HEK293 (cell line): ENCODE data around the gene BDH1.

ENCODE experiments used
- CTCF ChIA-PET: fragments of 350-600 bp; formaldehyde crosslinking; extraction: SDS; loops from one replicate; lab custom pipeline; 2021; ENCODE audit warnings: antibody characterized with exemption; lab: Yijun Ruan, JAX
- POLR2A ChIA-PET: fragments of 300-600 bp; formaldehyde crosslinking; extraction: SDS; loops from one replicate; lab custom pipeline; 2020; ENCODE audit warnings: antibody characterized with exemption, inconsistent platforms; lab: Yijun Ruan, JAX
- H3K27ac ChIP-seq: fragments of 200-500 bp; sonication (Bioruptor generic); 2 replicates; pipeline ENCODE4 v1.5.1; 2014; ENCODE audit warnings: low read depth, low read length, control low read depth, inconsistent platforms; ENCODE audit errors: extremely low read depth
- H3K36me3 ChIP-seq, 2 experiments: fragments of 200-500 bp in 1 of 2; sonication (Bioruptor generic) in 1 of 2; 1 replicate in 1 of 2; 2 replicates in 1 of 2; pipeline ENCODE4 v1.5.1; 2014 to 2017; ENCODE audit warnings: inconsistent platforms in 2 of 2, low read length in 2 of 2; ENCODE audit not compliant: control insufficient read depth in 2 of 2, insufficient read depth in 1 of 2
- H3K4me1 ChIP-seq: fragments of 200-500 bp; sonication (Bioruptor generic); 2 replicates; pipeline ENCODE4 v1.5.1; 2014; ENCODE audit warnings: mild to moderate bottlenecking, low read length, inconsistent platforms; ENCODE audit not compliant: control insufficient read depth, insufficient read depth
- H3K4me3 ChIP-seq: 2 replicates; pipeline ENCODE4 v1.5.1; 2011; ENCODE audit warnings: low read depth, mild to moderate bottlenecking, control low read depth, low read length, moderate library complexity
- H3K9me3 ChIP-seq: fragments of 200-500 bp; sonication (Bioruptor generic); 2 replicates; pipeline ENCODE4 v1.5.1; 2014; ENCODE audit warnings: low read depth, low read length, inconsistent platforms; ENCODE audit not compliant: control insufficient read depth, insufficient read depth
- PRDM2 ChIP-seq: fragments of 450-650 bp; formaldehyde crosslinking; IDR thresholded peaks from 2 replicates; pipeline ENCODE4 v1.5.1; 2016; ENCODE audit warnings: missing biosample characterization, missing genetic modification characterization, borderline replicate concordance
- REST ChIP-seq: fragments of 450-650 bp; formaldehyde crosslinking; IDR thresholded peaks from 2 replicates; pipeline ENCODE4 v1.5.1; 2016; ENCODE audit warnings: missing biosample characterization, missing genetic modification characterization
- SCRT2 ChIP-seq: fragments of 450-650 bp; formaldehyde crosslinking; IDR thresholded peaks from 2 replicates; pipeline ENCODE4 v1.5.1; 2016; ENCODE audit warnings: missing biosample characterization, missing genetic modification characterization
- ZBTB17 ChIP-seq: fragments of 450-650 bp; formaldehyde crosslinking; IDR thresholded peaks from 2 replicates; pipeline ENCODE4 v1.5.1; 2016; ENCODE audit warnings: missing biosample characterization, missing genetic modification characterization
- ZBTB49 ChIP-seq: fragments of 450-650 bp; formaldehyde crosslinking; IDR thresholded peaks from 2 replicates; pipeline ENCODE4 v1.5.1; 2016; ENCODE audit warnings: missing biosample characterization, missing genetic modification characterization, low read depth
- ZNF157 ChIP-seq: fragments of 450-650 bp; formaldehyde crosslinking; IDR thresholded peaks from 2 replicates; pipeline ENCODE4 v1.5.1; 2016; ENCODE audit warnings: missing biosample characterization, missing genetic modification characterization
- ZNF24 ChIP-seq: fragments of 450-650 bp; formaldehyde crosslinking; IDR thresholded peaks from 2 replicates; pipeline ENCODE4 v1.5.1; 2016; ENCODE audit warnings: missing biosample characterization, missing genetic modification characterization
- ZNF248 ChIP-seq: fragments of 450-650 bp; formaldehyde crosslinking; IDR thresholded peaks from 2 replicates; pipeline ENCODE4 v1.5.1; 2017; ENCODE audit warnings: missing biosample characterization, missing genetic modification characterization
- ZNF311 ChIP-seq: fragments of 450-650 bp; formaldehyde crosslinking; IDR thresholded peaks from 2 replicates; pipeline ENCODE4 v1.5.1; 2017; ENCODE audit warnings: missing biosample characterization, missing genetic modification characterization, borderline replicate concordance
- ZNF37A ChIP-seq: fragments of 450-650 bp; IDR thresholded peaks from 2 replicates; pipeline ENCODE4 v1.5.1; 2018; ENCODE audit warnings: missing biosample characterization, missing genetic modification characterization
- ZNF449 ChIP-seq: fragments of 450-650 bp; formaldehyde crosslinking; IDR thresholded peaks from 2 replicates; pipeline ENCODE4 v1.5.1; 2017; ENCODE audit warnings: missing biosample characterization, mild to moderate bottlenecking, missing genetic modification characterization, moderate library complexity
- ZNF521 ChIP-seq: fragments of 450-650 bp; formaldehyde crosslinking; IDR thresholded peaks from 2 replicates; pipeline ENCODE4 v1.5.1; 2017; ENCODE audit warnings: missing biosample characterization, mild to moderate bottlenecking, missing genetic modification characterization

The BDH1 gene

GRCh38 chr3:197490098-197491058 lies 65.4 kb downstream of the BDH1 start:
- H3K27ac ChIP-seq = no peak overlapping the region
- no peak overlapping the region for H3K4me3 ChIP-seq
- TF ChIP-seq ZNF521 (tag by site-specific recombination) (no peak), ZBTB17 (peak; percentile 37; the same call in 1 of the 2 replicates)
- CTCF ChIA-PET = no interaction called here
- POLR2A ChIA-PET = no interaction called here
- no peaks in the 10 kb centered on the region for H3K36me3 ChIP-seq
- no peaks in the 10 kb centered on the region for H3K4me1 ChIP-seq
- no peaks in the 10 kb centered on the region for H3K9me3 ChIP-seq

GRCh38 chr3:197487911-197488391 lies 67.8 kb downstream of the BDH1 start:
- no peaks in the 10 kb centered on the region for H3K4me1 ChIP-seq
- no peak for TF ChIP-seq ZNF248 (tag by site-specific recombination)
- no peak for TF ChIP-seq ZNF24 (tag by site-specific recombination)
- TF ChIP-seq REST (tag by site-specific recombination) = no peak
- TF ChIP-seq ZBTB49 (tag by site-specific recombination) = no peak
- TF ChIP-seq PRDM2 (tag by site-specific recombination) = no peak
- no peak for TF ChIP-seq SCRT2
- no peak for TF ChIP-seq ZNF449
- no peak for TF ChIP-seq ZNF37A (tag by site-specific recombination)
- TF ChIP-seq ZNF157 (tag by site-specific recombination) = no peak
- no peak for TF ChIP-seq ZNF311 (tag by site-specific recombination)
- H3K36me3 ChIP-seq = no peaks in the 10 kb centered on the region
- ChIA-PET CTCF (interaction anchor here (0.6 to 1.1 kb wide), 2 partner anchors 13 to 271 kb away, joined by 3 to 4 read pairs; no protein-coding TSS in a partner anchor), POLR2A (interaction anchor here (0.6 kb wide), 1 partner anchor 459 kb away, joined by 3 read pairs; no protein-coding TSS in a partner anchor)
- no peaks in the 10 kb centered on the region for H3K9me3 ChIP-seq
- no peak overlapping the region for H3K27ac ChIP-seq
- H3K4me3 ChIP-seq = no peak overlapping the region
